ENCODE results near the gene TSPAN9. TPM values are rescaled to one million over a fixed set of nuclear protein-coding genes. Genes with fewer than 3 reads are reported as not detected.
A peak's percentile ranks its signal among the peaks of the same experiment; 100 is the strongest.

Gene TSPAN9
- total RNA-seq, 1 experiment from 2014 or later = 13.4 TPM

- ChIA-PET CTCF (interaction anchor here (1.5 to 1.9 kb wide), 2 partner anchors 8 to 113 kb away, joined by 4 to 5 read pairs; no protein-coding TSS in a partner anchor), POLR2A (interaction anchor here (0.8 kb wide), 1 partner anchor 21 kb away, joined by 3 read pairs; no protein-coding TSS in a partner anchor)
- Mint-ChIP-seq H3K27ac (ENCODE audit: low read depth, unreplicated experiment) (no peak overlapping the region), H3K4me3 (ENCODE audit: unreplicated experiment) (no peak overlapping the region), H3K27me3 (ENCODE audit: insufficient read depth, unreplicated experiment) (no peaks in the 10 kb centered on the region), H3K36me3 (ENCODE audit: insufficient read depth, unreplicated experiment) (peaks cover 7% of the 10 kb centered on the region), H3K9me3 (ENCODE audit: unreplicated experiment) (peaks cover 14% of the 10 kb centered on the region), H3K4me1 (ENCODE audit: insufficient read depth, unreplicated experiment) (peaks cover 12% of the 10 kb centered on the region)
- no TSS peak for BruUV-seq (replicated peaks)
- TF ChIP-seq CTCF (IDR thresholded peaks at IDR 0.05; ENCODE audit: unreplicated experiment) = no peak
- peak; percentile 28 for DNase-seq (ENCODE audit: unreplicated experiment)
- intact Hi-C loops (cut with micrococcal nuclease) = no loop called here
Measured at GRCh38 chr12:3161861-3162260, 84.7 kb downstream of the TSPAN9 start.

- no peak for TF ChIP-seq CTCF (IDR thresholded peaks at IDR 0.05; ENCODE audit: unreplicated experiment)
- Mint-ChIP-seq H3K4me3 (ENCODE audit: unreplicated experiment) (no peak overlapping the region), H3K36me3 (ENCODE audit: insufficient read depth, unreplicated experiment) (no peaks in the 10 kb centered on the region), H3K27me3 (ENCODE audit: insufficient read depth, unreplicated experiment) (no peaks in the 10 kb centered on the region), H3K9me3 (ENCODE audit: unreplicated experiment) (peaks cover 10% of the 10 kb centered on the region), H3K4me1 (ENCODE audit: insufficient read depth, unreplicated experiment) (peaks cover 30% of the 10 kb centered on the region), H3K27ac (ENCODE audit: low read depth, unreplicated experiment) (no peak overlapping the region)
- BruUV-seq (replicated peaks) = no TSS peak
- intact Hi-C loops (cut with micrococcal nuclease) = no loop called here
- ChIA-PET POLR2A (no interaction called here), CTCF (interaction anchor here (0.5 to 1.5 kb wide), 2 partner anchors 30 to 123 kb away, joined by 3 to 5 read pairs; no protein-coding TSS in a partner anchor)
- no peak for DNase-seq (ENCODE audit: unreplicated experiment)
Measured at GRCh38 chr12:3164454-3165077, 87.4 kb downstream of the TSPAN9 start.

GRCh38 chr12:3165078-3165980 lies 88.2 kb downstream of the TSPAN9 start:
- H3K27ac Mint-ChIP-seq (ENCODE audit: low read depth, unreplicated experiment) = no peak overlapping the region
- CTCF ChIA-PET = interaction anchor here (0.6 to 1.5 kb wide), 3 partner anchors 30 to 831 kb away, joined by 5 to 7 read pairs (median 6); no protein-coding TSS in a partner anchor

More at GRCh38 chr12:3165078-3165980, 88.2 kb downstream of the TSPAN9 start:
- no TSS peak for BruUV-seq (replicated peaks)
- POLR2A ChIA-PET = interaction anchor here (0.6 kb wide), 1 partner anchor 645 kb away, joined by 3 read pairs; no protein-coding TSS in a partner anchor
- no peak for DNase-seq (ENCODE audit: unreplicated experiment)
- Mint-ChIP-seq H3K27me3 (ENCODE audit: insufficient read depth, unreplicated experiment) (no peaks in the 10 kb centered on the region), H3K4me3 (ENCODE audit: unreplicated experiment) (no peak overlapping the region), H3K36me3 (ENCODE audit: insufficient read depth, unreplicated experiment) (no peaks in the 10 kb centered on the region), H3K9me3 (ENCODE audit: unreplicated experiment) (peaks cover 6% of the 10 kb centered on the region), H3K4me1 (ENCODE audit: insufficient read depth, unreplicated experiment) (peaks cover 28% of the 10 kb centered on the region)
- TF ChIP-seq CTCF (IDR thresholded peaks at IDR 0.05; ENCODE audit: unreplicated experiment) = no peak
- intact Hi-C loops (cut with micrococcal nuclease) = no loop called here

Measured in MCF 10A (cell line).